ENCODE measurements around the gene FLYWCH2.

The FLYWCH2 gene

DNA sequence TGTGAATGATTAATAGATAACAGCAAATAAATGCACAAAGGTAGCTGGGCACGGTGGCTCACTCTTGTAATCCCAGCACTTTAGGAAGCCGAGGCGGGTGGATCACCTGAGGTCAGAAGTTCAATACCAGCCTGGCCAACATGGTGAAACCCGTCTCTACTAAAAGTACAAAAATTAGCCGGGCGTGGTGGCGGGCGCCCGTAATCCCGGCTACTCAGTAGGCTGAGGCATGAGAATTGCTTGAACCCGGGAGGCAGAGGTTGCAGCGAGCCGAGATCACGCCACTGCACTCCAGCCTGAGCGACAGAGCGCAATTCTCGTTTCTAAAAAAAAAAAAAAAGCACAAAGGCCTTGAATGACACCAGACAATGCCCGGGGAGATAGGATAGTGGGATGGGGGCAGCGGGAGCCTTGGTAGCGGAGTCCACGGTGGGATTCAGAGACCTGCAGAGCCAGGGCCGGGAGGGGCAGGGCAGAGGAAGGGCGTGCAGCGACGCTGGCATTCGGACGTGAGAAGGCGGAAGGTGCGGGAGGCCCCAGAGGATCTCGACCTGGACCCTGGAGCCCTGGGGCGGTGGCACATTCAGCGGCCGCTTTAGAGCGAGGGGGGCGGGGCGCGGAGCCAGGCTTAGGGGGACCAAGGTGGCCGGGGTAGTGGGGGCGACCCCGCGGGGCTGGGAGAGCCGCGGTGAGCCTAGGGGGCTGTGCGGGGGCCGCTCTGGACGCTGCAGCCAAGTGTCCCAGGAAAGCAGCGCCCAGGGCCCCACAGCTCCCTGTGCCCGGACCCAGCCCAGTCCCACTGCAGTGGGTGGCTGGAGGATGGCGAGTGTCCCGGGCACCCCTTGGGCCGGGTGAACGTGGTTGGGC lies 999 bp upstream of the FLYWCH2 start:
- Histone ChIP-seq H3K4me1 (ENCODE audit: insufficient read depth, low read length, severe bottlenecking) (peaks cover 5% of the 10 kb centered on the region), H3K9ac (ENCODE audit: low read length) (peak overlapping the region; percentile 47; the same call in 1 of the 2 replicates), H3K9me3 (ENCODE audit: low read length) (peaks cover 9% of the 10 kb centered on the region), H3K36me3 (ENCODE audit: insufficient read depth, low read length) (no peaks in the 10 kb centered on the region; the same call in 1 of the 2 replicates), H3K79me2 (ENCODE audit: insufficient read depth, low read length) (no peaks in the 10 kb centered on the region), H4K20me1 (ENCODE audit: insufficient read depth, low read length) (no peaks in the 10 kb centered on the region), H3K9me2 (ENCODE audit: low read depth, low read length) (no peaks in the 10 kb centered on the region), H3K27me3 (ENCODE audit: insufficient read depth, low read length) (no peaks in the 10 kb centered on the region), H3F3A (ENCODE audit: insufficient read depth, low read length) (no peaks in the 10 kb centered on the region), H3K4me3 (ENCODE audit: low read depth, low read length, poor library complexity, severe bottlenecking) (peak overlapping the region; percentile 68), H2AFZ (ENCODE audit: low read length) (no peak overlapping the region), H3K27ac (ENCODE audit: low read depth, low read length, poor library complexity, severe bottlenecking) (no peak overlapping the region), H3K4me2 (ENCODE audit: low read length) (peak overlapping the region; percentile 69)
- TF ChIP-seq, protein P1, sequence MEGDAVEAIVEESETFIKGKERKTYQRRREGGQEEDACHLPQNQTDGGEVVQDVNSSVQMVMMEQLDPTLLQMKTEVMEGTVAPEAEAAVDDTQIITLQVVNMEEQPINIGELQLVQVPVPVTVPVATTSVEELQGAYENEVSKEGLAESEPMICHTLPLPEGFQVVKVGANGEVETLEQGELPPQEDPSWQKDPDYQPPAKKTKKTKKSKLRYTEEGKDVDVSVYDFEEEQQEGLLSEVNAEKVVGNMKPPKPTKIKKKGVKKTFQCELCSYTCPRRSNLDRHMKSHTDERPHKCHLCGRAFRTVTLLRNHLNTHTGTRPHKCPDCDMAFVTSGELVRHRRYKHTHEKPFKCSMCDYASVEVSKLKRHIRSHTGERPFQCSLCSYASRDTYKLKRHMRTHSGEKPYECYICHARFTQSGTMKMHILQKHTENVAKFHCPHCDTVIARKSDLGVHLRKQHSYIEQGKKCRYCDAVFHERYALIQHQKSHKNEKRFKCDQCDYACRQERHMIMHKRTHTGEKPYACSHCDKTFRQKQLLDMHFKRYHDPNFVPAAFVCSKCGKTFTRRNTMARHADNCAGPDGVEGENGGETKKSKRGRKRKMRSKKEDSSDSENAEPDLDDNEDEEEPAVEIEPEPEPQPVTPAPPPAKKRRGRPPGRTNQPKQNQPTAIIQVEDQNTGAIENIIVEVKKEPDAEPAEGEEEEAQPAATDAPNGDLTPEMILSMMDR (IDR thresholded peaks at IDR 0.05; ENCODE audit: low read length): no peak
- TF ChIP-seq EZH2 (IDR thresholded peaks at IDR 0.05; ENCODE audit: borderline replicate concordance, low read length): no peak

DNA sequence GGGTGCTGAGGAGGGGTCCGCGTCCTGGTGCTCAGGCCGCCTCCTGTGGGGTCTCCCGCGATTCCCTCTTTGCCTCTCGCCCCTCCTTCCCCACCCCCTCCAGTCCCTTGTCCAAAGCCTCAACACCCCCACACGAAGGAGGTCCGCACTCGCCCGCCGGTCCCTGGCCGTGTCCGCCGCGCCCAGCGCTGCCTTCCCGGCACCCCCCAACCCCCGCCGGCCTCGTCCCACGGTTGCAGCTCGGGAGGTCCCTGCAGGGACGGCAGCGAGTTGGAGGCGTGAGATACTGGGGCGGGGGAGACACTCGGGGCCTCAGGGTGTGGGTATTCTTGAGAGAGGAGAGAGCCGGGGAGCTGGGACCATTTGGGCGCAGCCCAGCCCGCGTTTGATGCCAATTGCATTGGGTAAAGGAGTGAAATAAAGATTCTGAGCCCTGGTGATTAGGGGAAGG lies 468 bp downstream of the FLYWCH2 start:
- peak overlapping the region; percentile 68 for H3K4me3 ChIP-seq (ENCODE audit: low read depth, low read length, poor library complexity, severe bottlenecking)
- no peaks in the 10 kb centered on the region for H3K9me2 ChIP-seq (ENCODE audit: low read depth, low read length)
- no peaks in the 10 kb centered on the region; the same call in 1 of the 2 replicates for H3K36me3 ChIP-seq (ENCODE audit: insufficient read depth, low read length)
- peaks cover 9% of the 10 kb centered on the region for H3K9me3 ChIP-seq (ENCODE audit: low read length)
- H3K4me2 ChIP-seq (ENCODE audit: low read length): peak overlapping the region; percentile 71
- no peaks in the 10 kb centered on the region for H3K27me3 ChIP-seq (ENCODE audit: insufficient read depth, low read length)
- peak overlapping the region; percentile 71 for H3K9ac ChIP-seq (ENCODE audit: low read length)
- H3K79me2 ChIP-seq (ENCODE audit: insufficient read depth, low read length): no peaks in the 10 kb centered on the region
- TF ChIP-seq, protein P1 (IDR thresholded peaks at IDR 0.05; ENCODE audit: low read length): no peak
- H2AFZ ChIP-seq (ENCODE audit: low read length): no peak overlapping the region
- H3F3A ChIP-seq (ENCODE audit: insufficient read depth, low read length): no peaks in the 10 kb centered on the region
- H3K27ac ChIP-seq (ENCODE audit: low read depth, low read length, poor library complexity, severe bottlenecking): no peak overlapping the region
- peaks cover 5% of the 10 kb centered on the region for H3K4me1 ChIP-seq (ENCODE audit: insufficient read depth, low read length, severe bottlenecking)
- no peaks in the 10 kb centered on the region for H4K20me1 ChIP-seq (ENCODE audit: insufficient read depth, low read length)

DNA sequence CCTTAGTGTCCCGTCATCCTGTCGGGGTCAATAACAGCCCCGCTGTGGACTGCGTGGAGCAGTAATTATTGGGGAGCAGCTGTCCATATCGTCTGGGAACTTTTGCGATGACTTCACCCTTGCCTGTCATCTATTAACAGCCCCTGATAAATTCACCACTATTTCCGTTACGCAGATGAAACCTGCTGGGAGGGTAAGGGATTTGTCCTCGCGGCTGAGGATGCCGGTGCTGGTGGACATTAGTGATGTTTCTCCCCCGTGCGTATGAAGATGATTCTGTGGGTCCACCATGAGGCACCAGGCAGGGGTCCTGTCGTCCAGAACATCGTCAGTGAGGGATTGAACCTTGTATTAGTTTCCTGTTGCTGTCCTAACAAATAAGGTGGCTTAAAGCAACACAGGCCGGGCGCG lies 1.0 kb downstream of the FLYWCH2 start:
- peaks cover 5% of the 10 kb centered on the region for H3K4me1 ChIP-seq (ENCODE audit: insufficient read depth, low read length, severe bottlenecking)
- no peak overlapping the region for H2AFZ ChIP-seq (ENCODE audit: low read length)
- H3K36me3 ChIP-seq (ENCODE audit: insufficient read depth, low read length): no peaks in the 10 kb centered on the region; the same call in 1 of the 2 replicates
- H3K4me2 ChIP-seq (ENCODE audit: low read length): peak overlapping the region; percentile 71
- H4K20me1 ChIP-seq (ENCODE audit: insufficient read depth, low read length): no peaks in the 10 kb centered on the region
- H3K9me3 ChIP-seq (ENCODE audit: low read length): peaks cover 9% of the 10 kb centered on the region
- H3K9me2 ChIP-seq (ENCODE audit: low read depth, low read length): no peaks in the 10 kb centered on the region
- no peaks in the 10 kb centered on the region for H3K27me3 ChIP-seq (ENCODE audit: insufficient read depth, low read length)
- no peak overlapping the region for H3K27ac ChIP-seq (ENCODE audit: low read depth, low read length, poor library complexity, severe bottlenecking)
- peak overlapping the region; percentile 68 for H3K4me3 ChIP-seq (ENCODE audit: low read depth, low read length, poor library complexity, severe bottlenecking)
- TF ChIP-seq, protein P1 (IDR thresholded peaks at IDR 0.05; ENCODE audit: low read length): no peak
- no peak for TF ChIP-seq EZH2 (IDR thresholded peaks at IDR 0.05; ENCODE audit: borderline replicate concordance, low read length)
- no peaks in the 10 kb centered on the region for H3F3A ChIP-seq (ENCODE audit: insufficient read depth, low read length)
- no peak overlapping the region for H3K9ac ChIP-seq (ENCODE audit: low read length)
- H3K79me2 ChIP-seq (ENCODE audit: insufficient read depth, low read length): no peaks in the 10 kb centered on the region

Measured in OCI-LY1 (cell line).